ENCODE measurements around the gene MKKS.
"Not testable (repeated sequence)": the region's sequence is repeated elsewhere in the genome, so short reads cannot be mapped to it uniquely, and the experiment has no call there.

Gene MKKS

GRCh38 chr20:10448270-10449156 lies 14.5 kb upstream of the MKKS start:
- no peak for DNase-seq

GRCh38 chr20:10447028-10447427 lies 13.0 kb upstream of the MKKS start:
- no peak for DNase-seq

GRCh38 chr20:10445758-10446157 lies 11.7 kb upstream of the MKKS start:
- no peak for DNase-seq

GRCh38 chr20:10443936-10444335 lies 9.9 kb upstream of the MKKS start:
- no peak for DNase-seq

GRCh38 chr20:10438217-10438616 lies 4.2 kb upstream of the MKKS start:
- DNase-seq = no peak

GRCh38 chr20:10436053-10436699 lies 2.2 kb upstream of the MKKS start:
- no peak for DNase-seq

- peak; percentile 99 for DNase-seq
Observed at GRCh38 chr20:10434832-10435812, 1.1 kb upstream of the MKKS start, which contains the start of gene SLX4IP. SLX4IP (plus strand) TSS chr20:10435305; CDS start chr20:10458205, 22,900 bp downstream.

GRCh38 chr20:10434467-10434831 lies 427 bp upstream of the MKKS start:
- DNase-seq = peak; percentile 99

- no peak for DNase-seq
Observed at GRCh38 chr20:10433014-10433622, 904 bp downstream of the MKKS start.

GRCh38 chr20:10432079-10432478 lies 1.9 kb downstream of the MKKS start:
- DNase-seq = no peak

- no peak for DNase-seq
Observed at GRCh38 chr20:10430704-10431103, 3.3 kb downstream of the MKKS start.

- DNase-seq = no peak
Observed at GRCh38 chr20:10430000-10430466, 4.0 kb downstream of the MKKS start.

GRCh38 chr20:10429443-10429981 lies 4.5 kb downstream of the MKKS start:
- DNase-seq = no peak

GRCh38 chr20:10428008-10428407 lies 6.0 kb downstream of the MKKS start:
- DNase-seq = no peak

- peak; percentile 17 for DNase-seq
Observed at GRCh38 chr20:10427060-10427692, 6.8 kb downstream of the MKKS start.

GRCh38 chr20:10423735-10424134 lies 10.3 kb downstream of the MKKS start:
- no peak for DNase-seq

GRCh38 chr20:10419550-10420133 lies 14.4 kb downstream of the MKKS start:
- no peak for DNase-seq

GRCh38 chr20:10417218-10417617 lies 16.8 kb downstream of the MKKS start:
- DNase-seq = not testable (repeated sequence)

- DNase-seq = no peak
Observed at GRCh38 chr20:10415013-10415650, 18.9 kb downstream of the MKKS start.

- no peak for DNase-seq
Observed at GRCh38 chr20:10412591-10413408, 21.2 kb downstream of the MKKS start.
